Inferior parietal cortex (tissue), 1 donor: ENCODE measurements around the gene DOCK11.

ENCODE experiments used
- DNase-seq: peaks from one replicate; pipeline ENCODE4 v3.0.0-alpha.2; 2016; ENCODE audit errors: extremely low spot score

Gene DOCK11

GRCh38 chrX:118530219-118530911 is 34.8 kb downstream of the DOCK11 start:
- no peak for DNase-seq

- DNase-seq, result no peak
Measured at GRCh38 chrX:118534716-118535493, 39.3 kb downstream of the DOCK11 start.

GRCh38 chrX:118536204-118536603 is 40.6 kb downstream of the DOCK11 start:
- no peak for DNase-seq

GRCh38 chrX:118536687-118537461 is 41.3 kb downstream of the DOCK11 start:
- DNase-seq, result peak; percentile 49

GRCh38 chrX:118538386-118538785 is 42.8 kb downstream of the DOCK11 start:
- DNase-seq, result no peak

GRCh38 chrX:118540342-118540741 is 44.7 kb downstream of the DOCK11 start:
- no peak for DNase-seq

- DNase-seq, result no peak
Measured at GRCh38 chrX:118541482-118541881, 45.9 kb downstream of the DOCK11 start.

GRCh38 chrX:118545510-118545909 is 49.9 kb downstream of the DOCK11 start:
- DNase-seq, result no peak

GRCh38 chrX:118548841-118549240 is 53.2 kb downstream of the DOCK11 start:
- DNase-seq, result no peak

GRCh38 chrX:118550792-118551191 is 55.2 kb downstream of the DOCK11 start:
- no peak for DNase-seq

GRCh38 chrX:118551426-118551825 is 55.8 kb downstream of the DOCK11 start:
- no peak for DNase-seq

GRCh38 chrX:118552121-118552900 is 56.7 kb downstream of the DOCK11 start:
- DNase-seq, result no peak

GRCh38 chrX:118553042-118553710 is 57.6 kb downstream of the DOCK11 start:
- no peak for DNase-seq

- no peak for DNase-seq
Measured at GRCh38 chrX:118554511-118554910, 58.9 kb downstream of the DOCK11 start.

- DNase-seq, result no peak
Measured at GRCh38 chrX:118558926-118559325, 63.3 kb downstream of the DOCK11 start.

- no peak for DNase-seq
Measured at GRCh38 chrX:118560489-118560888, 64.9 kb downstream of the DOCK11 start.

- no peak for DNase-seq
Measured at GRCh38 chrX:118562582-118563164, 67.1 kb downstream of the DOCK11 start.

- no peak for DNase-seq
Measured at GRCh38 chrX:118564498-118564897, 68.9 kb downstream of the DOCK11 start.

GRCh38 chrX:118565853-118566252 is 70.2 kb downstream of the DOCK11 start:
- DNase-seq, result no peak

GRCh38 chrX:118566359-118566758 is 70.7 kb downstream of the DOCK11 start:
- DNase-seq, result no peak

GRCh38 chrX:118569676-118570075 is 74.1 kb downstream of the DOCK11 start:
- no peak for DNase-seq
